HuH-7.5 (cell line): ENCODE measurements around the gene ATP6V0E2.

Experiments used
- DNase-seq: peaks from one replicate; pipeline ENCODE4 v3.0.0; 2011; ENCODE audit warnings: low spot score

Gene ATP6V0E2

DNA sequence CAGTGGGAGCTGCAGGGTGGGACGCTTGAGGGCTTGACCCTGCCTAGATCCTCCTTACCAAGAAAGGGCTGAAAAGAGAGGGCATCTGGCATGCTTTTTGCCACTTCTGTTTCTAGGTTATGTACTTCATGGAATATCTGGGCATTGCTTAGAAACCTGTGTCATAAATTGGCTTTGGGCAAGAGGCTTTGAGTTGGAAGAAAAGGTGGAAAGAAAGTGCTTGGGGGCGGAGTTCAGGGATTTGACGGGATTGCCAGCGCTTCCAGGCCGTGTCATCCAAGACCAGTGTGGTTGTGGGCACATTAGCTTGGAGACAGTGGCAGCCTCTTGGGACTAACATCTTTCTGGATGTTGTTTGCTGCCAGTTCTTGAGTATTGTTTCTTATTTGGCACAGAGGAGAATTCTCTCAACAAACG is 34.8 kb upstream of the ATP6V0E2 start:
- no peak for DNase-seq

DNA sequence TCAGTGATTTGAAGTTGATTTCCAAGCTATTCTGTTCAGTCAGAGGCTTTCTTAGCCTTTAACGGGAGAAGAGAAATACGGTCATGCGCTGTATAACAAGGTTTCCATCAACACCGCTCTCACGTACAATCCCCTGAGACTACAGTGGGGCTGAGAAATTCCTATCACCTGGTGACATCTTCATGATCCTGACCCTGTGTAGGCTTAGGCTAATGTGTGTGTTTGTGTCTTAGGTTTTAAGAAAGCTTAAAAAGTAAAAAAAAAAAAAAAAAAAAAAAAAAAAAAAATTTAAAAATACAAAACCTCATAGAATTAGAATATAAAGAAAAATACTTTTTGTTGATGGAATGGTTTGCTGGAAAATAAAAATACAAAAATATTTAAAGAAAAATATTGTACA is 33.8 kb upstream of the ATP6V0E2 start:
- DNase-seq: no peak

DNA sequence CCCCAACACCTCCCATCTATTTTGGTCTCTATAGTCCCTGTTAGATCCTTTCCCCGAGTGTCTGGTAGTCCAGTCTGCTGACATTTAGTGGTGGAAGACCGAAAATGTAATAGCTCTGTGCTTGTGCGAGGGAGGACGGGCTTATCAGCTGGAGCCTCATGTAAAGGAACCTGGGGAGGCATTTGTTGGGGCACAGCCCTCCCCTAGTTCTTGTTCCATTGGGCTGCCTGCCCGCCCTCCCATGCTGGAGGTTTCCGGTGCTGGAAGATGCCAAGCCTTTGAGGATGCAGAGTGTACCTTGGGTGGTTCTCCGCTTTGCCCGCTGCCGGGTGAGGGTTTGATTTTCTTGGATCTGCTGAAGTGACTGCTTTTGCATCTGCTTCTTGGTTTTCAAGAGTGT is 30.2 kb upstream of the ATP6V0E2 start:
- DNase-seq: no peak

DNA sequence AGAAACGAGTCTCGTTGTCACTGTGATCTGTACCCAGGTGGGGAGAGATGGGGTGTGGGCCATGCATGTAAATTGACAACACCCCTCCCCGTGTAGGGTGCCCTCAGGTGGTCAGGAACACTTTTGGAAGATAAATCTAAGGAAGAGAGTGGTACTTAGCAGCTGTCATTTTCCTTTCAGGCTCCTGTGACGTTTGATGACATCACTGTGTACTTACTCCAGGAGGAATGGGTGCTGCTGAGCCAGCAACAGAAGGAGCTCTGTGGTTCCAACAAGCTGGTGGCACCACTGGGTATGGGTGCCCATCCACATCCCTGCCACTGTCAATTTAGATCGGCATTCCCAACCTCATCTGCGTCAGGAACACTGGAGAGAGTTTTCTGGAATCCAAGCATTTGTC is 29.3 kb upstream of the ATP6V0E2 start:
- no peak for DNase-seq

DNA sequence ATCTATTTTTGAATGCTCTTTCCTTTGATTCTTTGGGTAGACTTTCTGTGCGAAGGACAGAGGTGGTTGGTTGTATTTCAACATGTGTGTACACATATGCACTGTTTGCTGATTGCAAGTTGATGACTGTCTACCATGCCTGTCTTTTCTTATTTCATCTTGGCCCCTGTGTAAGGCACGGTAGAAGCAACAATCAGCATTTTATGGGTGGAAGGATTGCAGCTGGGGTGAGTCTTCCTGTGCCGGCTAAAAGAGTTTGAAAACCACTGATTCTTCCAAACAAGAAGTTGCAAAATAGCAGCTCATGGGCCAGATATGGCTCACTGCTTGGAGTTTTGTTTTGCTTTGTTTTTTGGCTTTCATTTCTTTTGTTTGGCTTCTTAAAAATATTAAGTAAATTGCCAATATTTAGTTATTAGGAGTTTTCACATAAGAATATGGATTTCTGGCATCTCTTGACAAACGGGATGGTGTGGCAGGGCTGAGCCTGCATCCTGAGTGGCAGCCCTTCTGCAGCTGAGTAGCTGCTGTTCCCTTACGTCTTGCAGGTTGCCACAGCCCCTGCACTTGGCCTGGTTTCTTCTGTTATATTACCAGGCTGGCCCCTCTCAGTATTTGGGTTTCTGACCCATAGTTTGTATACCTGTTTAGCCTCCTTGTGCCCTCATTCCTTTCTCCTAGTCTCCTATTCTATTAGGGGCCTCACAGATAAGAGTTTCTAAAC is 28.4 kb upstream of the ATP6V0E2 start:
- DNase-seq: no peak

DNA sequence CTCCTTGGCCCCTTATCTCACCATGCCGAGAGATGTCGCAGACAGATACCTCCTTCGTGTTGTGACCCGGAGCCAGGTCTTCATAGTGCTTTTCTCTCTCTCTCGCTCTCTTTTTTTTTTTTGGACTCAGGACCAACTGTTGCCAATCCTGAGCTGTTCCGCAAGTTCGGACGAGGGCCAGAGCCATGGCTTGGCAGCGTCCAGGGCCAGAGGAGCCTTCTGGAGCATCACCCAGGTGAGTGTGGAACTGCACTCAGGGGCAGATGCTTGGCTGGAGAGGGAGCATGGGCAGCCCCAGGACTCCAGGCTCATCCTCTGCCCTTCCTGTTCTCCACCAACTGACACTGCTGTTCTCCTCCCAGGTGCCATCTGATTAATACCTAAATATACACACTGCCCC is 27.7 kb upstream of the ATP6V0E2 start:
- DNase-seq: no peak

DNA sequence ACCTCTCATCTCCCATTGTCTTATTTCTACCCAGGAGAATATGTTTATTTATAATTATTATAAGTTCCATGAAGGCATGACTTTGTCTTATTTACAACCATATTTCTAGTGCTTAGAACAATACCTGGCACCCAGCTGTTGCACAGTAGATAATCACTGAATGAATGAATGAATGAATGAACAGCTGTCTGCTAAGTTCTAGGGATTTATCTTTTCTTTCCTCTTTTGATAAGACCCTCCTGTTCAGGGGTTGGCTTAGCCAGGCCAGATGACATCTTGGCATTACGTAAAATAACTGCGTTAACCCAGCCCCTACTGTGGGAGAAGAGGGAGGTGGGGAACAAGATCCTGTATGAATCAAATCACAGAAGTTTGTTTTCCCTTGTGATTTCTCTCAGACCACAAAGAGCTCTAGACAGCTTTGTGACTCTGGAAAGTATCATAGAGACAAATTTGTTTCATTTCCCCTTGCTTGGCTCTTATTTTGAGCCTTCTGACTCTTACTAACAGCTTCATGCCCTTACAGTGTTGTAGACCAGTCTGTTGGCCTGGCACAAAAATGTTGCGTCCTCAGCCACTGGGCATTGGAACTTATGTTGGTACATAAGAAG is 27.2 kb upstream of the ATP6V0E2 start:
- DNase-seq: no peak

DNA sequence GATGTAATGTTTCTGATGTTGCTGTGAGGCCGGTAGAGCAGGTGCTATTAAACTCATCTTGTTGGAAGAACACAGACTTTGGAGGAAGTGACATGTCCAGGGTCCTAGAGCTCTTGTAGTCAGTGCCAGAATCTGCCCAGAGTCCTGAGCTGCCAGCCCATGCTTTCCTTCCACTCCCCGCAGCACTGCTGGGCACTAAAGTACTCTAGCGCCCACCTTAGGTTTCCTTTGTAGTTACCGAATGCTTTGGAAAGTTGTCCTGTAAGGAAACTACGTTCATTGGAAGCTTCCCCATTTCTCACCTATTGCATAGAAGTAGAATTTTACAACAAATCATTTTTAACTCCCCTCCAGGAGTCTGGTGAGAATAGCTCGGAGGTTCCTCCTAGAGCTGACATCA is 24.6 kb upstream of the ATP6V0E2 start:
- no peak for DNase-seq

DNA sequence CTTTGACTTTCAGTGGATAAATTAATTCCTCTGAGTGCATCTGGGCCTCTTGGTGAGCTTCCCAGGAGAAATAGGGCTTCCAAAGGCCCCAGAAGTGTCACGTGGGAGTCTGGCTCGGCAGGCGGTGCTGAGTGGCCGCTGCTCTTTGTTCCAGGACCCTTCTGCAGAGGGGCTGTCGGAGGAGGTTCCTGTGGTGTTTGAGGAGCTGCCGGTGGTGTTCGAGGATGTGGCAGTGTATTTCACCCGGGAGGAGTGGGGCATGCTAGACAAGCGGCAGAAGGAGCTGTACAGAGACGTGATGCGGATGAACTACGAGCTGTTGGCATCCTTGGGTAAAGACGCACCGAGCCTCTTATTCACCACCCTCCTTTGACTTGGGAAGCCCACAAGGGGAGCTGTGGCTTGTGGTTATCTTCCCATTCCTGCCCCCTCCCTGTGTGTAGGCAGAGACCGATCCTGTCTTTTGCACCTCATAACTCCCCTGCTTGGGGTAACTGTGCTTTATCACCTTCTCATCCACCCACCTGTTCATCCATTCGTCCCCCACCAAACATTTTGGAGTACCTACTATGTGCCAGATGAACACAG is 23.7 kb upstream of the ATP6V0E2 start:
- DNase-seq: no peak

DNA sequence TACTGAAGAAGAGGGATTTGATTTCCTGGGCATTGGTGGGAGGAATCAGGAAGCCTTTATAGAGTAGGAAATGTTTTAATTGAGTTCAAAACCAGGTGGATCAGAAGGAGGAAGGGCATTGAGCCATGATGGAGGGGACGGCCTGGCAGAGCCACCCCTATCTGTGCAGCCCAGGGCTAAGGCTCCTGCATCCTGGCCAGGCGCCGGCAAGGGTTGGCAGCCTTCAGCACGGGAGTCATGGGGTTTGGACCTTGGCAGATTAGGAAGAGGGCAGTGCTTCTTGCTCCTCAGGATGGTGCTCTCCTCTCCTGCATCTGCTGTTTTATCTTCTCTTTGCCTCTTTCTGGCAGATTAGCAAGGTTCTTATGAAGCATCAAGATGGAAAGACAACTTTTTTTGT is 23.1 kb upstream of the ATP6V0E2 start:
- DNase-seq: no peak

DNA sequence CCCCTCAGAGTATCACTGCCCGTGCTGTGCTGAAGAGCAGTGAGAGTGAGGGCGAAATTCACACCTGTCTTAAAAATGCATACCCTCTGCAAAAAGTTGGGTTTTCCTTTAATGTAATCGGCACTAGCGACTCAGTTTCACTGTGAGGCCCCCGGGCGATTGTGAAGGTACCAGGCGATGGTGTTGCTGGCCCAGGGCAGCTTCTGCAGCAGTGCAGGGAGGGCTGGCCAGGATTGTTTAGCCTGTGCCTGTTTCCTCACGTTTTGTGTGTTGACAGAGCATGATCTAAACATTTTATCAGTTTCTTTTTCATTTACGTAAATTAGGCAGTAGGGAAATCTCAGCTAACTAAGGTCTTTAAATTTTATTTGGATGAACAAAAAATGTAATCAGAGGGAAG is 22.3 kb upstream of the ATP6V0E2 start:
- DNase-seq: no peak

DNA sequence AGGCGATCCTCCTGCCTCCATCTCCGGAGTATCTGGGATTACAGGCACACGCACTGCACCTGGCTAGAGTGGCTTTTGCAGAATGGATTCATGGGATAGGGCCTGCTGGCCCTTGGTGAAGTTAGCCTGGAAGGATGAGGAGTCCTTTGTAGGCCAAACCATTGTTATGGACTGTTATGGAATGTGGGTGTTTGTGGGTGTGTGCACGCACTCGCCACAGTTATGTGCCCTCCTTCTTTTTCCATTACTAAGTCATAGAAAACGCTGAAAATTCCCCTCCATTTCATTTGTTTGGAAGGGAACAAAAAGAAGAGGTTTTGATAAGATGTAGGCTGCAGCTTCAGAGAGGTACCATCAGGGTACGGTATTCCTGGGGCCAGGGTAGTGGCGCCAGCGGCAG is 20.6 kb upstream of the ATP6V0E2 start:
- DNase-seq: no peak

DNA sequence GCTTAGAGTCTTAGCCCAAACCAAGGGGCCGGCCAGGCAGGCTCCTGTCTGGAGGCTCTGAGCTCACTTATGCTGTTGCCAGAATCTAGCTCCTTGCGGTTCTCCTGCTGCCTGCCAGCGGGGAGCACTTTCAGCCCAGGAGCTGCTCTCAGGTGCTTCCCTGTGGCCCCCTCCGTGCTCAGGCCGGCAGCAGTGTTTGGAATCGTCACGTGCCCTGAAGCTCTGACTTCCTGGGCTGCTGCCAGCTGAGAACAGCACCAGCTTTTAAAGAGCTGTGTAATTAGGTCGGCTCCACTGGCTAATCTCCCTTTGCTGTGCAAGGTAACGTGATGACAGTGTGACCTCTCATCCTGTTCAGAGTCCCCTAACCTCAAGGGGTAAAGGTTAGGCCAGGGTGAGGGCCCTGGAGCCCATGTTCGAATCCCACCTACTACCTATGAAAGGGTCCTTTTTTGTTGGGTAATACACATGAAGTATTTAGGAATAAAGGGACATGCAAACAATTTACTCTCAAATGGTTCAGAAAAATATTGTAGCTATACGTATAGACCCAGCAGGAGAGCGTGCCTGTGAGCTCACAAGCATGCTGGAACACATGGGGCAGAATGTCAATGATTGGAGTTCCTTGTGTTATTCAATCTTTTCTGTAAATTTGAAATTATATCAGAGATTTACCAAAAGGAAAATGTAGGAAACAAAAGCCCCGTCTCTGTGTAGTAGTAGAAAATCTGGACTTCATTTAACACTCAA is 19.0 kb upstream of the ATP6V0E2 start:
- peak; percentile 49 for DNase-seq

DNA sequence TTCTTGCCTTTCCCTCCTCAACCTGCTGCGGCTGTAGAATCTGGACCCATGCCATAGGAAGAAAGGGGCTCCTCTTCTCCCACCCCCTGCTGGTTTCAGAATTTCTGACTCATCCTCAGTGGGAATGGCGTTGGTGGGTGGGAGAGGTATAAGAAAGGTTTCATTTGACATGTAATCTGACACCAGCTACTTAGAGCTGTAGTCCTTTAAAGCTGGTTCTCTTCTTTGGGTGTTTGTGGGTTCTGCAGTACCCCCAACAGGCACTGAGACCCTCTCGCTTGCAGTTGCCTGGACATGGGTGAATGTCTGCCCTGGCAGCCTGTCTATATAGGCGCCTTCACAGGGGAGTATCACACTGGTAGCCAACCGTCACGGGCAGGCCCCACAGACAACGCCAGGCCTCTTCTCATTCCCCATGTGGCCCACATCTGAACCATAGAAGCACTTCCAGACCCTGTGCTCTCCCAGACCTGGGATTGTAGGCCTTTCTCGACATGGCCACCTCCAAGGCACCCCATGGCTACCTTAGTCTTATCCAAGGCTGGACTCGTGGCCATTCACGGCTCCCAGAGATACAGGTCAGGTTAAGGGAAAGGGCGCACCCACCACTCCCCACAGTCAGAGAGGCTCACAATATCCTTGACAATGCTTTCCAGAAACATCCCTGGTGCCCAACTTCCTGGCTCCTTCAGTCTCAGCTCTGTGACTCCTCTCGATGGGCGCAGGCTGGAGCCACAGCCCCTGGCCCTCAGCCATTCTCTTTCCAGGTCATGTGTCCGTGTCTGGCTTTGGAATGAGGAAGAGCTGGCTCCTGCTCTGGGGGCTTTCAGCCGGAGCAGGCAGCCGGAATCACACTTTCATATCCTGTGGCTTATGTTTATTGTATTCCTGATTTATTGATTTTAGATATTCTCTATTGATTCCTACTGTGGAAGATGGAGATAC is 18.1 kb upstream of the ATP6V0E2 start:
- no peak for DNase-seq

DNA sequence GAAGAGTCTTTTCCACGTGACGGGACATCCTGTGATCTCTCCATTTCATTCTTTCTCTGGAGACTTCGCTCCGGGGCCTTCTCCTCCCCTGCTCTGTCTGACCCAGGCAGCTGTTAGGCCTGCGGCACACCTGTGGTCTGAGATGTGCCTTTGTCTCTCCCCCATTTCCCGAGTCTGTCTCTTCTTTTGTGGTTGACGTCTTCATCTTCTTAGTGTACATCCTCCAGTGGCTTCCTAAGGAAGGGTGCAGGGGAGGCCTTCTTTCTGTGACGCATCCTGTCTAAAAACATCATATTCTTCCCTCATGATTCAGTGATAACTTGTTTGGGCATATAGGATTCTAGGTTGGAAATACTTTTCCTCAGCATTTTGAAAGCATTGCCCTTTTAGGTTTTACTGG is 17.2 kb upstream of the ATP6V0E2 start:
- DNase-seq: no peak

DNA sequence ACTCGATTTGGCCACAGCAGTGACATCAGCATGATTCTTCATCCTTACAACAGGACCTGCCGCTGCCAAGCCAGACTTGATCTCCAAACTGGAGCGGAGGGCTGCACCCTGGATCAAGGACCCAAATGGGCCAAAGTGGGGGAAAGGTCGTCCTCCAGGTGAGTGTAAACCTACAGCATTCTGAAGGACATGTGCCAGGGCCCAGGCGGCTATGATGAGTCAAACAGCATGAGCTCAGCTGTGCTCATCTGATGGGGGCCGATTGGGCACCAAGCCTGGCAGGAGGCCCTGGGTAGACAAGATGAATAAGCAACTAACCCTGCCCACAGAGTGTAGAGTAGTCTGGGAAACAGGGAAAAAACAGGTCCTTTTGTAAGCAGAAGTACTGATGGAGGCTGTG is 14.4 kb upstream of the ATP6V0E2 start:
- no peak for DNase-seq

DNA sequence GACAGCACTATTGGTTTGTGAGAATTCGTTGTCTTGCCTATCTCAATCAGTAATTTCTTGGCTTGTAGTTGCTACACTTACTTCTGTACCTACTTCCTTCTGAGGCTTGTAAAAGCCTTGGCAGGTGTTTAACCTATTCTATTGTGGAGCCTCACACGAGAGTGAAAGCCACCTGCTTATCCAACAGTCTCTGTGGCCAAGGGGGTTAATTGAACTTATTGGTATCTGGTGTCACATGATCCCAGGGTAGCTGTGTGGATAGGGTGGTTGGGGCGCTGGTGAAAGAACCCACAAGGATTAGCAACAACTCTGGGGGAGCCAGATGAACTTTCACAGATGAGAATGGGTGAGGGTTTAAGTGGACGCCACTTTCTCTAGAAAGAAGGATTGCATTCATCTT is 13.9 kb upstream of the ATP6V0E2 start:
- no peak for DNase-seq

DNA sequence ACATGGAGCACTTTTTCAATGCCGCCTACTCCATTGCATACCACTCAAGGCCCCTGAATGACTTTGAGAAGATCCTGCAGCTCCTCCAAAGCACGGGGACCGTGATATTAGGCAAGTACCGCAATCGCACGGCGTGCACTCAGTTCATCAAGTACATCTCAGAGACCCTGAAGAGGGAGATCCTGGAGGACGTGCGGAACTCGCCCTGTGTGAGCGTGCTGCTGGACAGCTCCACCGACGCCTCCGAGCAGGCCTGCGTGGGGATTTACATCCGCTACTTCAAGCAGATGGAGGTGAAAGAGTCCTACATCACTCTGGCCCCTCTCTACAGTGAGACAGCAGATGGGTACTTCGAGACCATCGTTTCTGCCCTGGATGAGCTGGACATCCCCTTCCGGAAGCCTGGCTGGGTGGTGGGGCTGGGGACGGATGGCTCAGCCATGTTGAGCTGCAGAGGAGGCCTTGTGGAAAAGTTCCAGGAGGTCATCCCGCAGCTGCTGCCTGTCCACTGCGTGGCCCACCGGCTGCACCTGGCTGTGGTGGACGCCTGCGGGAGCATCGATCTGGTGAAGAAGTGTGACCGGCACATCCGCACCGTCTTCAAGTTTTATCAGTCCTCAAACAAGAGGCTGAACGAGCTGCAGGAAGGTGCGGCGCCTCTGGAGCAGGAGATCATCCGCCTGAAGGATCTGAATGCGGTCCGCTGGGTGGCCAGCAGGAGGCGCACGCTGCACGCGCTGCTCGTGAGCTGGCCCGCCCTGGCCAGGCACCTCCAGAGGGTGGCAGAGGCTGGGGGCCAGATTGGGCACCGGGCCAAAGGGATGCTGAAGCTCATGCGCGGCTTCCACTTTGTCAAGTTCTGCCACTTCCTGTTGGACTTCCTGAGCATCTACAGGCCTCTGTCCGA is 12.7 kb upstream of the ATP6V0E2 start:
- no peak for DNase-seq

DNA sequence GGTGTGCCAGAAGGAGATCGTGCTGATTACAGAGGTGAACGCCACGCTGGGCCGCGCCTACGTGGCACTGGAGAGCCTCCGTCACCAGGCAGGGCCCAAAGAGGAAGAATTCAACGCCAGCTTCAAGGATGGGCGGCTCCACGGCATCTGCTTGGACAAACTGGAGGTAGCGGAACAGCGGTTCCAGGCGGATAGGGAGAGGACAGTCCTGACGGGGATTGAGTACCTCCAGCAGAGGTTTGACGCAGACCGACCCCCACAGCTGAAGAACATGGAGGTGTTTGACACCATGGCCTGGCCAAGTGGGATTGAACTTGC is 12.1 kb upstream of the ATP6V0E2 start:
- no peak for DNase-seq

DNA sequence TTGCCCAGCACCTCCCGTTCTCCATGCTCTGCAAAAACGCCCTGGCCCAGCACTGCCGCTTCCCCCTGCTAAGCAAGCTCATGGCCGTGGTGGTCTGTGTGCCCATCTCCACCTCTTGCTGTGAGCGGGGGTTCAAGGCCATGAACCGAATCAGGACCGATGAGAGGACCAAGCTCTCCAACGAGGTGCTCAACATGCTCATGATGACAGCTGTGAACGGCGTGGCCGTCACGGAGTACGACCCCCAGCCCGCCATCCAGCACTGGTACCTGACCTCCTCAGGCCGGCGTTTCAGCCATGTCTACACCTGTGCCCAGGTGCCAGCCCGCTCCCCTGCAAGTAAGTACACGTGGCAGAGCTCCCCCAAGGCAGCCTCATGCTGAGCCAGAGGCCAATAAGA is 11.6 kb upstream of the ATP6V0E2 start:
- DNase-seq: no peak

DNA sequence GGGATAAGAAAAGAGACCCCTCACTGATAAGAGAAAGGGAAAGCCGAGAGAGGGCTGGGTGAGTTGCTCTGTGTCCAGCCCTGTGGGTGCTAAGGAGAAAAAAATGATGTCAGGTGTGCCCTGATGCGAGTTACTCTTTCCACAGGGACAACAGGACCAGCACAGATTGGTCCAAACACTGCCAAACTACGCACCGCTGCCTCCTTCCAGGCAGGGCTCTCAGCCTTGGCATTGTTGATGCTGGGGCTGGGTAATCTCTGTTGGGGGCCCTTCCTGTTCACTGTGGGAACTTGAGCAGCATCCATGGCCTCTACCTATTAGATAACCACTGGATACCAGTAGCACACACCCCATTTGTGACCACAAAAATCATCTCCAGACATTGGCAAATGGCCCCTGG is 10.3 kb upstream of the ATP6V0E2 start:
- no peak for DNase-seq
